Forelimb muscle (tissue), 1 donor: Measurements from ENCODE around the gene VRK2. TPM values are rescaled to one million over a fixed set of nuclear protein-coding genes. Genes with fewer than 3 reads are reported as not detected.
"Not testable (repeated sequence)": the region's sequence is repeated elsewhere in the genome, so short reads cannot be mapped to it uniquely, and the experiment has no call there.

Source experiments
- DNase-seq: peaks from one replicate; pipeline ENCODE4 v3.0.0-alpha.2; 2013; ENCODE audit warnings: low read depth
- polyA plus RNA-seq: library from polyadenylated mRNA; unstranded; fragments of 120-200 nt; gene quantifications from one replicate; pipeline ENCODE4 v1.2.1, GENCODE V29; 2013; ENCODE audit not compliant: insufficient read length

The VRK2 gene
- polyA plus RNA-seq, 1 donor, result 13.1 TPM

DNA sequence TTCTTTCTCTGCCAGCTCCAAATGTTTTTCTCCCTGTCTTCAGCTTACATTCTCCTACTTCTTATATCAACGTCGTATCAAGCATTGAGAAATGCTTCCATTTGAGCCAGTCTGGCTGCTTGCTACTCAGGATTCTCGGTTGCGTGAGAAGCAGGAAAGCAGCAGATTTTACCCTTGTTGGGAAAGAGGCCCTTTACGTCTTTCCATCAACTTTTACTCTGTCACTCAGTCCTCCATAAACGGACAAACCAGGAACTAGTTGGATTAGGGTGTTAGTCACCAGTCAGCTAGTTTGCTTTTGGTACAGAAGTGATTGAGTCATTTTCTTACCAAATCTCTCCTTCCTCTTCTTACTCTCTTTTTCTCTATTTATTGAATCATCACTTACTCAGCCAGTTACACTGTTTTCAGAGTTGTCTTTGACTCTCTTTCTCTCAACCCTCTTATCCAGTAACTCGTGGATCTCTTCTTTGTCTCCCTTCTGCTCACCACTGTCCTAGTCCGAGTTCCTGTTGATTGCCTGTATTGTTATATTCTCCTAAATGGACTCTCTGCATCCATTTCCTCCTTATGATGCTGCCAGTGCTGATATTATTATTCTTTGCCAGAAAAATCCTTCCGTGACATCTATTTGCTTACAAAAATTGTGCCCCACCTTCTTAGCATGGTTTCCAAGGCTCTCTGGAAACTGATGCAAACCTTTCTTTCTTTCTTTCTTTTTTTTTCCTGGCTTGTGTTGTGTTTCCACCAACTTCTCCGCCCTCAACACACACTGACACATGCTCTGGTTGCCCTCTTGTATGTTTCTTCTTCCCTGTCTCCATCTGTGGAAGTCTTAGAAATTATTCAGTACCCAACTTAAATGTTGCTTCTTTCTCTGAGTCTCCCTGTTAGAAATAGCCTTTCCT is 61.5 kb downstream of the VRK2 start:
- DNase-seq, result no peak

DNA sequence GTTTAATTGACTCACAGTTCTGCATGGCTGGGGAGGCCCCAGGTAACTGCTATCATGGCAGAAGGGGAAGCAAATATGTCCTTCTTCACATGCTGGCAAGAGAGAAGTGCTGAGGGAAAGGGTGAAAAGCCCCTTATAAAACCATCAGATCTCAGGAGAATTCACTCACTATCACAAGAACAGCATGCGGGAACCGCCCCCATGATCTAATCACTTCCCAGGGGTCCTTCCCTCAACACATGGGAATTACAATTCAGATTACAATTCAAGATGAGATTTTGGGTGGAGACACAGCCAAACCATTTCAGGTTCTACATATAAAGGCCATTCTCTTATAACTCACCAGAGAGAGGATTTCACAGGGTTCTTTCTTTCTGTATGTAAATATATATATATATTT is 62.9 kb downstream of the VRK2 start:
- DNase-seq, result no peak

DNA sequence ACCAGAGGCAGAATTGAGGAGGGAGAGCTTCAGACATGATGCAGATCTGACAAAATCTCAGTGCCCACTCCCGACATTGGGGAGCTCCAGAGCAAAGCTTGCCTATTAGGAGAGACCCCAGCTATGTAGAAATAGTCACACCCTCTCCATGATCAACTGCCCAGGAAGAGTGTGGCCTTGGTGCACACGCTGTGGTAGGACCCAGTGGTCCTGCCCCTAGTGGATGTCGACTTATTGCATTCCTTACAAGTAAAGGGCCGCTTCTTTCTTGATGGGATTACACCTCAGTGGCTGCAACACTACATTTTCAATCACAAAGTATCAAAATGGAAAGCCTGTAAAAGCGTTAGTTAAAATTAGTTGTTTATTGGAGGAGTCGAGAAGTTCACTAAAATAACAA is 64.2 kb downstream of the VRK2 start:
- DNase-seq, result no peak

DNA sequence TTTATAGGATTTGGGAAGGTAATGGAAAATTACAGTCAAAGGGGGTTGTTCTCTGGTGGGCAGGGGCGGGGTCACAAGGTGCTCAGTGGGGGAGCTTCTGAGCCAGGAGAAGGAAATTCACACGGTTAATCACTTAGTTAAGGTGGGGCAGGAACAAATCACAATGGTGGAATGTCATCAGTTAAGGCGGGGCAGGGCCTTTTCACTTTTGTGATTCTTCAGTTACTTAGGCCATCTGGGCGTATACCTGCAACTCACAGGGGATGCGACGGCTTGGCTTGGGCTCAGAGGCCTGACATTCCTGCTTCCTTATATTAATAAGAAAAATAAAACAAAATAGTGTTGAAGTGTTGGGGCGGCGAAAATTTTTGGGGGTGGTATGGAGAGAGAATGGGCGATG is 67.0 kb downstream of the VRK2 start:
- not testable (repeated sequence) for DNase-seq

DNA sequence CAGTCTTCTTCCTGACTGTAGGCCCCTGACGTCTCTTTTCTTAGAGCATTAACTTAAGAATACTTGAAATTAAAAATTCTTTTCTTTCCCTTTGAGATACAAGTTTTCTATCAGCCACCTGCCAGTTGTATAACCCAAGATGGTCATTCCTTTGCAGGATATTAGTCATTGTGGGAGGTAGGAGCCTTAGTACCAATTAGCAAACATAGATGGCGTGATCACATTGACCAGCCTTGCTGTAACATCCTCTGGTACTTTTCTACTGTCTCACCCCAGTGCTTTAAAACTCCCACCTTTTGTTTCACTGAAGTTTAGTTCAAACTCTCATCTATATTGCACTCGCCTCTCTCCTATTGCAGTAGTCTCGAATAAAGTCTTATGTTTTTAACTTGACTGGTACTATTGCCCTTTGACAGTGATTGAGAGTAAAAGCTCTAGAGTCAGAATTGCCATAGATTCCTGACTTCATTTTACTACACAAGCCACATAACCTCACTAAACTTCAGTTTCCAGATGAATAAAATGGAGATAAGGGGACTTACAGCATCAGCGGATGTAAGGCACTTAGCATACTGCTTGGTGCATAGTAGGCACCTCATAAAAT is 74.1 kb downstream of the VRK2 start:
- DNase-seq, result no peak

DNA sequence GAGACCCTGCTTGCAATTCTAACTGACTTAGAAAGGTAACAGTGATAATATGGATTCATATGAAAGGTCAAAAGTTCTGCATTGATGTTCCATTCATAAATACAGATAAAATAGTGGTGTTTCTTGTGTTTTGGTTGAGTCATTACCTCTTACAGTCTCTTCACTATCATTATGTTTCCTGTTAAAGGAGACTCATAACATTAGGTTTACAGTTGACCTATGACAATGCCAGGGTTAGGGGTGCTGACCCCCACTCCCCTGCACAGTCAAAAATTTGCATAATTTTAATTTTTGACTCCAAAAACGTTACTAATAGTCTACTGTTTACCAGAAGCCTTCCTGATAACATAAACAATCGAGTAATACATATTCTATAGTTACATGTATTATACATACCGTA is 75.4 kb downstream of the VRK2 start:
- no peak for DNase-seq

DNA sequence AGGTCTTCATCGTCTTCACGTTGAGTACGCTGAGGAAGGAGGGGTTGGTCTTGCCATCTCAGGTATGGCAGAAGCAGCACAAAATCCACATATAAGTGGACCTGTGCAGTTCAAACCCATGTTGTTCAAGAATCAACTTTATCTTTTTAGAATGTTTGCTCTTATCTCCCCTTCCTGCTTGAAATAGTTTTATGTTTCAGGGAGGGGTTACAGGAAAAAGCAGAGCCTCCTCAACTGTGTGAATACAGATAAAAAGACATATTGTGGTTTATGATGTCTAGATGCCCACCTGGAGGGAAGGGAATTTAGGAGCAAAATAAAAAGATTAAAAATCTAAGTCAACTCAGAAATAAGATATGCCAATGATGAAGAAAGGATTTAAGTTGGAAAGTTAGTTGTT is 75.9 kb downstream of the VRK2 start:
- no peak for DNase-seq

DNA sequence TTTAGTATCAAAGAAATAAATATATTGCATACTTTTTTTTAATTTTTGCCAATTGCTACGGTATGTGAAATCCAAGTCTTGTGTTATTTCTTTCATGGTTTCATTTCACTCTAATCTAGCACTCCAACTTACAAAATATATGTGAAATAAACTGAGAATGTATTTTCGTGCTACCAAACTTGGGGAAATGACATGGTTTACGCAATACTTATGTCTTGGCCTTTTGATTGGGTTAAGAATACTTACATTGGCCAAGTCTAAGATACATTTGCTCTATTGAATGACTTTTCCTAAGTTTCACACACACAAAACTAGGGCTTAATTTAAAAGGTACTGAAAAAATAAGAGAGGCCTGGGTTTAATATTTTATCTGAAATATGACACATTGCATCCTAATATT is 80.5 kb downstream of the VRK2 start:
- no peak for DNase-seq

DNA sequence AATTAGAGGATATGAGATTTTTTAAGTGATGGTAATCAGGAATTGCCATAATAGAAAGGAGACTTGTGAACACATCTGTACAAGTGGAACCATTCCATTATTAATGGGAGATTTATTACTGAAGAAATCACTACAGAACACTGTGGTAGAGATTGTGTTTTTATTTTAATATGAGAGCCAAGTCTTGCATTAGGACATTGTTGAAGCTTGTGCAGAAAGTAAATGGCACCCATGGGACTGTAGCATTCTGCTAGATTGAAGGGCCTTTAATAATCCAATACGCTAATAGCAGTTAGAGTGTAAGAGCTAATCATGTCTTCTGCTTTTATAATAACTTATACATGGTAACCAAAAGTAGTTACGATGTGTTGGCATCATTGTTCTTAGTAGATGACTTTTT is 83.6 kb downstream of the VRK2 start:
- no peak for DNase-seq

DNA sequence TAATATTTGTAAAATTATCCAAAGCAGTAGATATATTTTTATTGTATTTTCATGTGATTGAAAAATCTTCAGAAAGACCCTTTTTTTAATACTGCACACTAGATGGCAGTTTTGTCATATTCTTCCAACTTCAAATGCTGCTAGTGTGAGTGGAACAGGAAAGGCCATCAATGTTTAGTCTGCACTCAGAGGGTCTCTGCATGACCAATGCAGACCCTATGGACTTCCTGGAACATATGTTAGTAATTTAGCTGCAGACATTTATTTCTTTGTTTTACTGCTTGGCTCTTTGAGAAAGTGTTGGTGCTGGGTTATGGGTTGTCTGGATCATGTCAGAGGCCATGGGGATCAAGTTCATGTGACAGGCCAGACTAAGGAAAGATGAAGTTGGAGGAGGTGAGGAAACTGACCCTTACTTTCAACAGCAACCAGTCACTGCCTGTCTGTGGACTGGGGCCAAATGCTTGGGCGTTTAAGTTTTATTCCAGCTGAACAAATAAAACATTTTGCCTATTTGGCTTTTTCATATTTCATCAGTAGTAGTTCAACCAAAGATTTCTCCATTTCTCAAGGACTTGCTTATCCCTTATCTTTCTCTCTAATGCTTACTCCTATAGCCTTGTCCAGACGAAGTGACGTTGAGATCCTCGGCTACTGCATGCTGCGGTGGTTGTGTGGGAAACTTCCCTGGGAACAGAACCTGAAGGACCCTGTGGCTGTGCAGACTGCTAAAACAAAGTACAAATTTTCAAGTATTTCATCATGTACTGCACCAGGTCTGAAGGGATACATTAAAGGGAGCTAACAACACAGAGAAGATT is 84.8 kb downstream of the VRK2 start:
- DNase-seq, result no peak

DNA sequence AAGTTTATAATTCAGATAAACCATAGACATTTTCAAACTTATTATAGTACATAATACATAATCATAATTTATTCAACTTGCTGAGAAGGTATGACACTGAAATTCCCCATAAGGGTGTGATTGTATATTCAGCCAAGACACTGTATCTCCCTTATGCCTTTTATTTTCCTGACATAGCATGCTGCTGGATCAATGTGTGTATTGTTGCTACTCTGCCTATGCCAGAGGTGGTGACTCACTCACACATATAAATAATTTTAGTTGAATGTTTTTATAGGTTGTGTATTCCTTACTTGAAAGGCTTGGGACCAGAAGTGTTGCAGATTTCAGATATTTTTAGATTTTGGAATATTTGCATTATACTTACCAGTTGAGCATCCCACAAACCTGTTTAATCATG is 86.8 kb downstream of the VRK2 start:
- no peak for DNase-seq

DNA sequence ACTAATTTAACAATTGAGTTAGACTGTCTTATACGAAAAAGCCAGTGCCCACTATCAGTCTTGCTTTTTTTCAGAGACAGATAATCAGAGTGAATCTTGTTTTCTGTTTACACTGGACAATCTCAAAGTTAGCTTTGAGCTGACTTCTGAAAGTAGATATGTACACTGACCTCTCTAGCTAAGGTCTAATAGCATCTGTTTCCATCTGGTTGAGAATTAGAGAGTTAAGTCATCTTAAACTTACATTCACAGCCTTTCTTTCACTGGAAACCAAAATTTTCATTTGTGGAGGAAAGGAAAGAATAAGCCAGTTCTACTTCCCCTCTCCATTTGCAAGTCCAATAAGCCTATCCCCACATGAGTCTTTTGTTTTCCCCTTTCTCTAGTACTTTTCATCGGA is 89.3 kb downstream of the VRK2 start:
- DNase-seq, result no peak

DNA sequence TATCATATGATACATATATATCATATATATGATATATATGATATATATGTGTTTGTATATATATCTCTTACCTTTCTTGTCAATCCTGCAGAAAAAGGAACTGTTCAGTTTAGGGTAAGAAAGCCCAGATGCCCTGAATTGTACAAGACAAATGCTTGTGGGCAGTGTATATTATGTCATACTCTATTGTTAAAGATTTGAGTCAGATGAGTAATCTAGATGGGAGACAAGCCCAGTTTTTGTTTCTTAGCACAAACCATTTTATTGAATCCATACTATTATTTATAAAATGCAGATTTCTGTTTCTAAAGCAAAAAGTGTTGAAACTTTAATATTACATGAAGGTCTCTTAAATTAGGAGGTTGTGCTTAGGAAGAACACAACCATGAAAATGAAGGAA is 90.6 kb downstream of the VRK2 start:
- no peak for DNase-seq

DNA sequence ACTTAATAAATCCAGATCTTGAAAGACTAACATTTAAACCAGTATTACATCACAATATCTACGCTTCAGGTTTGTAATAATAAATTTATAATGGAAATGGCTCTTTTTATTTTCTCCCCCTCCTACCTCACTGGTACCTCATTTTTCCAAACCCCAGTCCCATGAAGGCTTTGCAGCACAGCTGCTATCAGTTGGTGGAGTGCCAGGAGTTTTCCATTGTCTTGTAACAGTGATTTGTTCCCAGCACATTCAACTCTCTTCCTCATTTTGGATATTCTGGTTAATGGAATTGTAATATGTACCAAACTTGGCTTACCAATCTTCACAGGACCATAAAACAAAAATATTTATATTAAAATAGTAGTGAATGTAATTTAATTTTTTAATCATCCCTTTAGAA is 91.2 kb downstream of the VRK2 start:
- DNase-seq, result no peak

DNA sequence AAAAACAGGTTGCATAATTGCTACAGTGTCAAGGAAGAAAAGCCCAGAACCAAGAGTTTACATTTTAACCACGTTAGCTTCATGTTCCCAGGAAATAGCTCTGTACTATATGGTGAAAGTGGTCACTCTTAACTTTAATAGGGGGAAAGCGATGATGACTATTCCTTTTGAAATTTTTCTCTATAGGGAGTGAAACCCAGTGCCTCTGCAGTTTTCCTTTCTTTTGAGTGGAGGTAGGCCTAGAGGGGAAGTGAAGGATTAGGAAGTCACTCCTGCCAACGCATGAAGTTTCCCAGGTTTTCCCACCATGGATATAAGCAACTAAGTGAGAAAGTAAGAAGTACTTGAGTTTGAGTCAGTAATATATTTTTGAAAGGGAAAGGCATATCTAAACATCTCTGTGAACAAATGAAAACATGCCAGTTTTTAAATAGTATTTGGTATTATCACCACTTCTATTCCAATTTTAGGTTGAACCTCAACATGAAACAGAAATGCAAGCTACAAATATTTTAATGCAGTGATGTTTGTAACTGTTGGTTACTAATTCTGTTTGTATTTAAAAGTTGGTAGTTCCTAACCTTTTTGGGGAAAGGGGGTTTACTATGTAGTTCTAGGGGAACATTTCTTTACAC is 91.9 kb downstream of the VRK2 start:
- DNase-seq, result no peak

DNA sequence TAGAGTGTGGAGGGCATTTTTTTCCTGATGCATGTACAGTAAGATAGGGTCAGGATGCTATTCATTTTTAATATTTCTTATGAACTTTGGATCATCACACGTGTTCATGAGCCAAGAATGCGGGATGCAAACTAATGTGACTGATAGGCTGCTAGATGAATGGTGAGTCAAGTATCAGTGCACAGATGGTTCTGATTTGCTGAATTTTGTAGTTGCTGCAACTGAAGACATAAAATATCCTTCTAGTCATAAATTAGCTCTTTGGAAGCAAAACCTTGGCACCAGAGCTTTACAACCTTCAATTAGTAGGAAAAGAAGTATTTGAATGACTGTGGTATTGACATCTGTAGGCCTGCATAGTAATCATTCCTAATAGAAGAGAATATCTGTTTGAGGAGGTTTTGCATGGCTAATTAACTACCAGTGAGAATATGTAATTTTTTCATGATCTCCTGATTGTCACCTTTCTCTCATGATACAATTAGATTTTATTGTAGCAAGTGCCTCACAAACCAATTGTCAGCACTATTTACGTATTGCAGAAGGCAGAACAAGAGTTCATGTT is 94.0 kb downstream of the VRK2 start:
- no peak for DNase-seq

DNA sequence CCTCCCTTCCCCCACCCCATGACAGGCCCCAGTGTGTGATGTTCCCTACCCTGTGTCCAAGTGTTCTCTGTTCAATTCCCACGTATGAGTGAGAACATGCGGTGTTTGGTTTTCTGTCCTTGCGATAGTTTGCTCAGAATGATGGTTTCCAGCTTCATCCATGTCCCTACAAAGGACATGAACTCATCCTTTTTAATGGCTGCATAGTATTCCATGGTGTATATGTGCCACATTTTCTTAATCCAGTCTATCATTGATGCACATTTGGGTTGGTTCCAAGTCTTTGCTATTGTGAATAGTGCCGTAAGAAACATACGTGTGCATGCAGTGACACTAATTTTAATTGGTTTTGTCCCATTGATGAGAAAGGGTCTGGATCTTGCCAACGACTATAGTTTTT is 99.2 kb downstream of the VRK2 start:
- DNase-seq, result not testable (repeated sequence)

DNA sequence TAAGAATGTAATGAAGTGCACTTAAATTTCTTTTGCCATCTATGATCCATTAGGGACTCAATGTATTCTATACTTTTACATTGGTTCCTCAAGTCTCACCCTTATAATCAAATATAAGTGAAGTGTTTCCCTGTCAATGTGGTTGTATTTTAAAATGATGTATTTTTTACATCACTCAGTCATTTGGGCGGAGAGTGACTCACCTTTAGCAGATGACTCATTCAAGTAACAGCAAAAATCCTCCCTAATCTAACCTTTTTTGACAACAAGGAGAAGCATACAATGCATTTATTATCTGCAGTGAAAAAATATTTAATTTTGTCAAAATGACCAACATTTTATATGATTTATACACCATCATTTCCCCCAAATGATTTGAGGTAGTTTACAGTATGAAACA is 100.1 kb downstream of the VRK2 start:
- no peak for DNase-seq

DNA sequence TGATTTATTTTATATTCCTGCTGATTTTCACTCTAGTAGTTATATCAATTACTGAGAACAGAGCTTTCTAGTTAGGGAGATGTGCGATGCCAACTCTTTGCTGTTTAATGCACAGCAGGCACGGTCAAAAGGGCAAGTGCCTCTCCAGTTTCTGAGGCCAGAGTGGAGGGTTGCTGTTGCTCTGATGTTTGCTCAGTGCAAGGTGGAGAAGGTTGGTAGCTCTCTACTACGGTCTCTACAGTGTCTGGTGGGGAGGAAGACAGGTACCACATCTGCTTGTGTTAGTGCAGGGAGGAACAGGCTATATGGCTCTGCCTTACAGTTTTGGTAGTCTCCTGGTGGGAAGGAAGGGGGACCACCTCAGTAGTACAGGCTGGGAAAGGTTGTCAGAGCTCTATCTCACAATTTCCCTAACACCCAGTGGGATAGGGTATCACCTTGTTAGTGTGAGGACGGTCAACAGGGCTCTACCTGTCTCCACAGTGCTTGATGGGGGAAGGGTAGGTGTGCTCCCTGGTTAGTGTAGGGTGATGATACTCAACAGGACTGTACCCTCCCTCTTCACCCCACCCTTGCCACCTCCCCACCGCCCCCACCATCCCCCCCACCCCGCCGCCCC is 108.7 kb downstream of the VRK2 start:
- DNase-seq, result no peak

DNA sequence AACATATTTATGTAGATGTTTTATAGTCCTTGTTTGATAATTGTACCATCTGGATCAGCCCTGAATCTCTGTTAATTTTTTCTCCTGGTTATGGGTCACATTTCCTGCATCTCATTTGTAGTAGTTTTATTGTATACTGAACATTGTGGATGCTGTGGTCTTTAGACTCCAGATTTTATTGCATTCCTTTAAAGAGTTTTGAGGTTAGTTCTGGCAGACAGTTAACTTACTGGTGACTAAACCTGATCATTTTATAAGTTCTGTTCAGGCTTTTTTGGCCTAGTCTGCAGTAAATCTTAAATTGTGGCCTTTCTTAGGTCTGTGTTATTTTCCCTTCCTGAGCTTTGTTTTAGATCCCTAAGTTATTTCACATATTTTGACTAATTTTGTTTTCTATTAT is 110.2 kb downstream of the VRK2 start:
- no peak for DNase-seq

DNA sequence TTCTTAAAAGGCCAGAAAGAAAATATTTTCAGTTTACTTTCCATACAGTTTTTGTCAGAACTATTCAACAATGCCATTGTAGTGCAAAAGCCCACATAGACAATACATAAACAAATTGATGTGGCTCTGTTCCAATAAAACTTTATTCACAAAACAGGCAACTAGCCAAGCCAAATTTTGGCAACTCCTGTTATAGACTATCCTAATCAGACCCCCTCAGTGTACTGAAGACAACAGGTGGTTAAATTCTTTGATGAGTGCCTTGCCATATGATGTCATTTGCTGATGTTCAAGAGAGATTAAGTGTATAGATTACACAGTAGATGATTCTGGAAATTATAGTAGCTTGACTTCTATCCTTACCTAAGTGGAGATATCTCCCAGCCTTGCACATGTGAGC is 111.1 kb downstream of the VRK2 start:
- no peak for DNase-seq
